ENCODE results near the gene C2orf49.

Gene C2orf49

GRCh38 chr2:105383432-105384166, 46.3 kb downstream of the C2orf49 start:
- DNase-seq (ENCODE audit: low spot score): peak; percentile 24

DNA sequence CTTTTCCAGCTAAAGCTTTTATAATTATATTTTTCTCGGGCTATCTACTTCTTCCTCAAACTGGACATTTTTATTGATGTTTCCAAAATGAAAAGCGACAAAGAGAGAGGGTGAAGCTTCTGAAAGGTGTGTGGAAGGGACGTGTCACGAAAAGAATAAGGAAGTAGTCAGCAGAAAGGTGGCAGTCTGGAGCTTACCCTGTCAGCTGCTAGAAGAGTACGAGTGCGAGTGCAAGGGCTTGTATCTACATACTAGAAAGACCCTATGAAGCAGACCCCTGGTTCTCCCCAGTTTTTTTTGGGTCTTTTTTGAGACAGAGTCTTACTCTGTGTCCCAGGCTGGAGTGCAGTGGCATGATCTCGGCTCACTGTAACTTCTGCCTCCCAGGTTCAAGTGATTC, 46.9 kb downstream of the C2orf49 start:
- DNase-seq (ENCODE audit: low spot score): no peak

GRCh38 chr2:105384861-105385260, 47.5 kb downstream of the C2orf49 start:
- no peak for DNase-seq (ENCODE audit: low spot score)

GRCh38 chr2:105385731-105386540, 48.6 kb downstream of the C2orf49 start:
- no peak for DNase-seq (ENCODE audit: low spot score)

DNA sequence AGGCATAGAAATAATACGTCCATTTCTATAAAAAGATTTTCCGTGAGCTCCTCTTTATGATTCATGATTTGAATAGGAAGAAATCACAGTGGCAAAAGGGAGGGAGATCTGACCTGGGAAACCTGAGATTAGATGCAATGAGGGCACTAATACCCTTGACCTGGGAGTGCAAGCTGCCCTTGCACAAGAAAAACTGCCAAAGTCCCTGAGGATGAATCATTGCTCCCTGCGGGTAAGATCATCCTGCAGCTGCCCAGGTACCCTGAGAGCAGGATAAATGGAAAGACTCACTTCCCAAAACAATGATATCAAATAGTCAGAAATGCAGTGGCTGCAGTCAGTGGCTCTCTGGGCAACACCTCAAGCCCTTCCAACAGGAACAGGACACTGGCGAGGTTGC, 49.9 kb downstream of the C2orf49 start:
- DNase-seq (ENCODE audit: low spot score): no peak

GRCh38 chr2:105388971-105389381, 51.6 kb downstream of the C2orf49 start:
- DNase-seq (ENCODE audit: low spot score): no peak

GRCh38 chr2:105390454-105390853, 53.1 kb downstream of the C2orf49 start:
- DNase-seq (ENCODE audit: low spot score): no peak

DNA sequence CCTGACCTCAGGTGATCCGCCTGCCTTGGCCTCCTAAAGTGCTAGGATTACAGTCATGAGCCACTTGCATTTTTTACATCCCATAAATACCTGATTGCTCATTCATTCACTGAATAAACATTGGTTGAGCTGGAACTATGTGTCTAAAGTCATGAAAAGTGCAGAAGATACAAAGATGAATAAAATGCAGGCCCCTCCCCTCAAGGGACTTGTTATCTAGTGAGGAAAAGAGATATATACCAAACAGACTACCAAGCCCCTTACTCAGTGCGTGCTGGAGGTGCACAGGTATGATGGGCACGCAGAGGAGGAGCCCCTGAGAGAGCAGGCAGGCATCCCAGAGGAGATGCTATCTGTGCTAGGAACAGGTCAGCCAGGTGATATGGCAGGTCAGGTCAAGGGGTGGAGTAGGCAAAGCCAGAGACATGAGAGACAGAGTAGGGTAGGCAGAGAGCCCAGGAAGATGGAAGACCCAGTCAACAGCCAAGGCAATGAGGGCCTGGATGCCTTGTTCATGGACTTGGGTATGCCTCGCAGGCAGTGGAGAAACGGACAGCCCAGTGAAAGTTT, 53.8 kb downstream of the C2orf49 start:
- DNase-seq (ENCODE audit: low spot score): no peak

DNA sequence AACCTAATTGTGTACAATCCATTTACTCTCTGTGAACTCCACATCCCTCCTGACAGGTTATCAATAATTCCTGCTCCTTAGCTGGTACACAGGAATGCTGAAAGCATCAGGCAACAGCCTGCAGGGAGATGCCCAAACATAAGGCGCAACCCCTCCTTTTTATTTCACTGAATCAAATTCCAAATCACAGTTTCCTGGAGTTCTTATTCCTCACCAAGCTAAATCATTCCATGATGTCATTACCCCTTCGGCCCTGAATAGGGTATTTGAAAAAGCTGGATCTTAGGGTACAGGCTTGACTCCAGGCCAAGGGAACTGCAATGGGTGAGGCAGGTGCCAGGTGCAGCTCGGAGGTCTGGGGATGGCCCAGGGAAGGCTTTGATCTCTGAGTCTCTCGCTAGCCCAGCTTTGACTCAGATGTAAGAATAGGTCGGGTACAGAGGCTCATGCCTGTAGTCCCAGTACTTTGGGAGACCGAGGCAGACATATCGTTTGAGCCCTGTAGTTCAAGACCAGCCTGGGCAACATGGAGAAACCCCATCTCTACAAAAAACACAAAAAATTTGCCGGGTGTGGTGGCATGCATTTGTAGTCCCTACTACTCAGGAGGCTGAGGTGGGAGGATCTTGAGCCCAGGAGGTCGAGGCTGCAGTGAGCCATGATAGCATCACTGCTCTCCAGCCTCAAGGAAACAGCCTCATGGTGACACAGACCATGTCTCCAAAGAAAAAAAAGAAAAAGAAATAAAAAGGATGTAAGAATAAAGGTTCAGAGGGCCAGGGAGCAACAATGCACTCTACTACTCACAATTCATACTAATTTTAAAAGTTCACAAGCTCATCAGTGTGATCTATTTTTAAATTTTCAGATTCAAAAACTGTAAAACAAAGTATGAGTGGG, 54.7 kb downstream of the C2orf49 start:
- no peak for DNase-seq (ENCODE audit: low spot score)

GRCh38 chr2:105393373-105394055, 56.2 kb downstream of the C2orf49 start:
- no peak for DNase-seq (ENCODE audit: low spot score)

DNA sequence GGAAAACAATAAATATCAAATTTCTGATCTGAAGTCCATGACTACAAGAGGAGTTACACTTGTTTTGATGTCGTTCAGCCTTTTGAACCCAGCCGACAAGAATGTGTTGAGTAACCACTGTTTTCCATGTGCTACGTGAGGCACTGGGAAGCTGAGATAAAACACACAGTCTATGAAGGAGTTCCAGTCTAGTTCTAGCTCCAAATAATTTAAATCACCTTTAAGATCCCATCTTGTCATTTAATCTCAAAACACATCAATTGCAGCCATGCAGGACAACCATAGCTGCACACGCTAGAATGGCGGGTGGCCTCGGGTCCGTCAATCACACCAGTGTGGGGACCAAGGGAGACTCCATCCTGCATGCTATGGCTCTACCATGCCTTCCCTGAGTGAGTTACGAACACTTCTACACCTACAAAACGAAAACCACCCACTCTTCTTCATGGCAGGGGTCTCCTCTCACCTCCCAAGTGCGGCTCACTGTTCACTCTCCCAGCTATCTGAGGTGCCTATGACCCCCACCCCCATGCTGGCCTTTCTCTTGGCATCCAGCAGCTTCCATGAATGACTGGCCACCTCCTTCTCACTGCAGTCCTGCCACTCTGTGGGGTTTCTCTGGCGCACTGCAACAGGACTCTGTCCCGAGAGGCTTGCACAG, 57.7 kb downstream of the C2orf49 start:
- DNase-seq (ENCODE audit: low spot score): no peak

DNA sequence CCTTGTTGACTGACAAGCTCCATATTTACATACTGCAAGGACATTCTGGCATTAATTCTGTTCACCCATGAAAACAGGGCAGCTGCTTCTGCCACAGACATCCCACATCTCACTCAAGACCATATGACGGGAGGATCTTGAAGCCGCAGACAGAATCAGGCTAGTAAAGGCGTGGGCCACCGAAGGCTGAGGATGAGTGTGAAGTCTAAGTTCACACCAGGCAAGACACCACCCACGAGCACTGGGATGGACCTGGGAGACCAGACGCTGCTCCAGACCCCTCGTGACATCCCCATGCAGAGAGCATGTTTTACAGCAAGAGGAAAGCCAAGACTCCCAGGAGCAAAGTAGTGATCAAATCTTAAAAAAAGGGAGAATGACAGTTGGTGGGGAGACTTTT, 58.4 kb downstream of the C2orf49 start:
- DNase-seq (ENCODE audit: low spot score): no peak

DNA sequence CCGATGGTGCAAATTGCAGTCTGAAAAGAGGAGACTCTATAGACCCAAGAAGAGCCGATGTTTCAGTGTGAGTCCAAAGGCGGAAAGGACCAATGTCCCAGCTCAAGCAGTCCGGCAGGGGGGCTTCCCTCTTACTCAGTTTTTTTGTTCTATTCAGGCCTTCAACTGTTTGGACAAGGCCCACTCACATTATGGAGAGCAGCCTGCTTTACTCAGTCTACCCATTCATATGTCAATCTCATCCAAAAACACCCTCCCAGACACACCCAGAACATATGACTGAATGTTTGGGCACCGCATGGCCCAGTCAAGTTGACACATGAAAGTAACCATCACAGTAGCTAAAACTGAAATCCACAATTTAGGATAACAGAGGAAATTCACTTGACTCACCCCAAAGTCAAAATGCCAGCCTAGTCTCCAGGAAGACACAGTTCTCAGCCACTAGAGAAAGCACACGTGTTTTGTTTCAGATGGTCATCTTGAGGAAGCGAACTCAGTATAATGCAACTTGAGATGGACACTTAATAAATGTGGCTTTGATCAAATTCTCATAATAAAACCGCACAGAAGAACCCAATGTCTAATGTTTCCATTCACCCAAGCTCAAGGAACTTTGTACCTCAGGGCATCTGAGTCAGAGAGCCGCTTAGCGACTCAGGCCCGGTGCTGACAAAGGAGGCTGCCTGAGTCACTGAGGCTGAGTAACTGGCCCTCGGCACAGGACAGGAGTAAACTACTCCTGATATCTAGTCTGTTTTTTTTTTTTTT, 59.1 kb downstream of the C2orf49 start:
- no peak for DNase-seq (ENCODE audit: low spot score)

DNA sequence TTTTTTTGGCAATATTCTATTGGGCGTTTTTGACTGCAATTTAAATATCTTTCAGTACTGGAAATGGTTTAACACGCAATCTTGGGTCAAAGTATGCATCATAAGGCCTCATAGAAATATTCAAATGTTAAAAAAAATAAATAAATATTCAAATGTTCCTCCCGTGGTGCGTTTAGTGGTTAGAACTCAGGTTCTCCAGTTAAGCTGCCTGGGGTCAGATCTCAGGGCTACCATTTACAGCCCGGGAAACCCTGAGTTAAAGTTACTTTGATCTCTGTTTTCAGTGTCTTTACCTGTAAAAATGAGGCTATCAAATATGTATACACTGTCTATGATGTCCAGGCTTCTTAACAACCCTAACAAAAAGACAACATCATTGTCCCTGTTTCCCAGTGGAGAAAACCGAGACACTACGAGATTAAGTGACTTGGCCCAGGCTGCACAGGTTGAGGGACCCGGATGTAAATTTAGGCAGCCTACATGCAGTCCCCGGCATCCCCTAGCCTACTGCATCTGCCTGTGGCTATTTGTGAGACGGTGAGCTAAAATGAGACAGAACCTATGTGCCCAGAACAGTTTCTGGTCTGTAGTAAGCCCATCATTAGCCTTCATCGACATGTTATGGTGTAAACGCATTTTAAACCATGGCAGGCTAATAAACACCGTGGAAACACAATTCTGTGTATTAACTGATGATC, 59.8 kb downstream of the C2orf49 start:
- no peak for DNase-seq (ENCODE audit: low spot score)

DNA sequence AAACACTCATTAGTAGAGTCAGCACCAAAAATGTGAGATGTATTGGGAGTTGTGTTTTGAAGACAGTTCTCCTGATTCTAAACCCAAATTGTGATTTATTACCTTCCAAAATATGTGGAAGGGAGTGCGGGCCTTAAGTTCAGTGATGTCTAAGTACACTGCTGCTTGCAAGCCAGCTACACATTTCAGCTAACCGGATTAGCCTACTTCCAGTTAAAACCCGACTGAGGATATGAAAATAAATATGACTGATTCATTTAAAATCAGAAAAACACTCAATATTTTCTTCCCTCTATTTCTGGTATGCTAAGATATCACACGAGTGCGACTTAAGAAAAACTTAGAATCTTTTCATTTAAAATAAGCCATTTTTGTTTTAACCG, 60.6 kb downstream of the C2orf49 start:
- no peak for DNase-seq (ENCODE audit: low spot score)

DNA sequence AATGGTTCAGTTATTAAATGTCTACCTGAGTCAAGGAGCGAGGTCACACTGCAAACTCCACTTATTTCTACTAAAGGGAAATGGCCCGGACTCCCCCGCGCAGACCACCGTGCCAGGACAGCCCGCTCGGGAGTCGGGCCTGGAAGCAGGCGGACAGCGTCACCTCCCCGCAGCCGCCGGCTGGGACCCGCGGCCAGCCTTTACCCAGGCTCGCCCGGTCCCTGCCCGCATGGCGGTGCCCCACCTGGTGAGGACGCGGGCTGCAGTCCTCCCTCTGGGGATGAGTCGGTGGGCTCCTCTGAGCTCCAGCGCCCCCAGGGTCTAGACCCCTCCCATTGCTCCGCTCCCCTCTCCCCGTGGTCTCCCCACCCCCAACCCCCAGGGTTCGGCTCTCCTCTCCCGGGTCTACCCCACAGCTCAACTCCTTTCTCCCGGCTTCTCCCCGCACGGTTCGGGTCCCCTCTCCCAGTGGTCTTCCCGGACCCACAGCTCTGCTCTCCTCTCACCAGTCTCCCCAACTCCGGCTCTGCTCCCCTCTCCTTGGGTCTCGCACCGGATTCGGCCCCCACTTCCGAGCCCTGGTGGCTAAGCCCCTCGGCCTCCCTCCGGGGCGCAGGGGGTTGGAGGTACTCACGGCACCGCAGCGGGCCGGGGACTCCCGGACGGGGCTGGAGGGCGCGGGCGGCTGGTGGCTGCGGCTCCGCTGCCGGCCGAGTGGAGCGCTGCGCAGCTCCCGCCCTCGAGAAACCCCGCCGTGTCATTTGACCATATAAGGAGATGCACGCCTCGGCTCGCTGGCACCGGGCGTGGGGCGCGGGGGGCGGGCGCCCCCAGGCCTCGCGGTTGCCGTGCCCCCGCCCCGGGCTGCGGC, 61.2 kb downstream of the C2orf49 start, which contains the start of gene FHL2:
FHL2 (minus strand) TSS at position 716 of the 871 bp plus-strand sequence. CDS start 12,535 bp downstream, outside the sequence.
- no peak for DNase-seq (ENCODE audit: low spot score)
